ENCODE measurements around the gene CLEC4F. TPM values are rescaled to one million over a fixed set of nuclear protein-coding genes. Genes with fewer than 3 reads are reported as not detected.

CLEC4F gene
- total RNA-seq, 2 experiments from 2014 or later: not detected

DNA sequence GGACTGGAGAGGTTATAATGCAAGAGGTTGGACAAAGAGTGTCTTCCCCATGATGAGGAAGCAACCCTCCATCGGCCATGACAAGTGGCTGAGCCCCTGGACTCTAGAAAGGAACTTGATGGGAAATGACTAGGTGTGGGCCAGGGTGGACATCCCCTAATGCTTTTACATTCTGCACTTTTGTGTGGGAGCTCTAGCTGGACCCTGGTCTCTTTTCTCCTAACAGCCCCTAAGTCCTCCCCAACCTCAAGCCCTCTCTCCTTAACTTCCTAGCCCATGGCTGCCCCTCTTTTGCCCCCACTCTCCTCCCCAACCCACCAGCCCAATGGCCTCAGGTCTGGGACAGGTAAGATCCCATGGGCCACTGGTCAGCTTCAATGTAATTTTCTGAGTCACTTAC lies 12.8 kb upstream of the CLEC4F start:
- H3K27ac Mint-ChIP-seq: no peak overlapping the region
- no peaks in the 10 kb centered on the region for H3K36me3 Mint-ChIP-seq
- H3K9me3 Mint-ChIP-seq: no peaks in the 10 kb centered on the region
- peaks cover 7% of the 10 kb centered on the region for H3K4me1 Mint-ChIP-seq
- POLR2A ChIA-PET: no interaction called here
- DNase-seq: no peak
- ATAC-seq (ENCODE audit: low read depth): no peak
- H3K27me3 Mint-ChIP-seq: no peaks in the 10 kb centered on the region
- no peak overlapping the region for H3K4me3 Mint-ChIP-seq

DNA sequence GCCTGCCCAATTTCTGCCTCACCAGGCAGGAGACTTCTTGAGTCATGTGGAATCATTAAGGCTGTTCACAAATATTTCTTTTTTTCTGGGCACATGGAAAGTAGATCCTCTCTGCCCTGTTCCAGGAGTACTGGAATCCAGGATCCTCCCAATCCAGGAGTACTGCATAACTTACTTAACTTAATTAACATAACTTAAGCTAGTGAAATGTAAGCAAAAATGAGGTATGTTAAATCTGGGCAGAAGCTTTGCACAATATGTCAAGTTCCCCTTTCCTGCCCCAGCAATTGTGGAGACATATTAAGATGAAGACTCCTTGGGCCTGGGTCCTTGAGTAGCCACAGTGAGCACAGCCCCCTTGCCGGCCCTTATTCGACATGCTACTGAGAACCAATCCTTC lies 12.0 kb upstream of the CLEC4F start:
- Mint-ChIP-seq H3K4me1 (peaks cover 9% of the 10 kb centered on the region), H3K36me3 (no peaks in the 10 kb centered on the region), H3K9me3 (no peaks in the 10 kb centered on the region), H3K27ac (no peak overlapping the region), H3K27me3 (no peaks in the 10 kb centered on the region), H3K4me3 (no peak overlapping the region)
- no peak for DNase-seq
- POLR2A ChIA-PET: no interaction called here
- no peak for ATAC-seq (ENCODE audit: low read depth)

DNA sequence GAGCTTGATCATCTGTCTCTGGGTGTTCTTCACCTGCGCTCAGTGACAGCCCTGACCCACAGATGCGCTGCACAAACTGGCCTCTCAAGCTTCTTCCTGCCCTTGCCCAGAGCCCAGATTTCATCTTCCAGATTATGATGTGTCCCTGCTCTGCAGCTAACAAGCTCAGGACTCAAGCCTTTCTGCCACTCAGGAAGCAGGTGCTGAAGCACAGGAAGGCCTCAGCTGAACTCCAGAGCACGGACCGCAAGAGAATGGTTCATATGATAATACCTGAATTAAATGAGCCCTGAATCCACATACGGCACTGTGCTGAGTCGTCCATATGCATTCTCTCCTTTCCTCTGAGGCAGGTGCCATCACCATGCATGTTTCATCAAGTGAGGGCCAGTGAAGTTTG lies 11.5 kb upstream of the CLEC4F start:
- DNase-seq: no peak
- Mint-ChIP-seq H3K9me3 (no peaks in the 10 kb centered on the region), H3K27ac (no peak overlapping the region), H3K27me3 (no peaks in the 10 kb centered on the region), H3K36me3 (no peaks in the 10 kb centered on the region), H3K4me1 (peaks cover 13% of the 10 kb centered on the region), H3K4me3 (no peak overlapping the region)
- ATAC-seq (ENCODE audit: low read depth): no peak
- POLR2A ChIA-PET: no interaction called here

DNA sequence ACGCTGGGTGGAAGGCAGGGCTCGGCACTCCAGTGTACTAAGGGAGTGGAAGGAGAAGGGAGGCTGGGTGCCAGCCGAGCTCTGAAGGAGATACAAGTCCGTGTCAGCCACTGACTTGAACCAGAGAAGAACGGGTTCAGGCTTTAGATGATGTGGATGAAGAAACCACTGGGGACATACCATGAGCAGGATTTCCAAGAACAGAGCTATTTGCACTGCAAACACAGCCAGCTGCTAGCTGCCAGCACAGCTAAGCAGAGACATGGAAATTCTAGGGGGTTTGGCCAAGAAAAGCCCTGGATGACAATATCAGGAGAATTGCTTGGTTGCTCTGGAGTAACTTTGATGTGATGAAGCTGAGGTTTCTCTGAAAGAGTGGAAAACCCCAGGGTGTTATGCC lies 10.0 kb upstream of the CLEC4F start:
- H3K27me3 Mint-ChIP-seq: no peaks in the 10 kb centered on the region
- no peak for DNase-seq
- H3K4me3 Mint-ChIP-seq: no peak overlapping the region
- POLR2A ChIA-PET: no interaction called here
- no peaks in the 10 kb centered on the region for H3K36me3 Mint-ChIP-seq
- ATAC-seq (ENCODE audit: low read depth): no peak
- H3K9me3 Mint-ChIP-seq: no peaks in the 10 kb centered on the region
- no peak overlapping the region for H3K27ac Mint-ChIP-seq
- peaks cover 16% of the 10 kb centered on the region for H3K4me1 Mint-ChIP-seq

DNA sequence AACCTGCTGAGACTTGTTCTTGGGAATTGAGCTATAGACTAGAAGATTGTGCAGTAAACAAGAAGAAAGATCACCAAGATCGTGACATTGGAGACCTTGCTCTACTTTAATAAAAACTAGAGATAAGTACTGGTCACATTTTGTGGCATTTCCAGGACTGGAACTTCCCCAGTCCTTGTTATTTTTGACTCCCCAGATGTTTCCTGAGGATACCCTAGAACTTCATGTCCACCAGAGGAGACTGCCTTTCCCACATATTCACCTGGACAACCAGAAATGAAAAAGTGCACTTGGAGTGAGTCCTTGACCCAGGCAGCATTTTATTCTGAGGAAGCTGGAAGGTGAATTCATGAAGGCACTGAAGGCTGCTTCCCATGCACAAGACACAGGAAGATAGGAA lies 9.5 kb upstream of the CLEC4F start:
- POLR2A ChIA-PET: no interaction called here
- Mint-ChIP-seq H3K9me3 (no peaks in the 10 kb centered on the region), H3K4me1 (peaks cover 16% of the 10 kb centered on the region), H3K27me3 (no peaks in the 10 kb centered on the region), H3K4me3 (no peak overlapping the region), H3K27ac (no peak overlapping the region), H3K36me3 (no peaks in the 10 kb centered on the region)
- DNase-seq (no peak), ATAC-seq (ENCODE audit: low read depth) (no peak)

DNA sequence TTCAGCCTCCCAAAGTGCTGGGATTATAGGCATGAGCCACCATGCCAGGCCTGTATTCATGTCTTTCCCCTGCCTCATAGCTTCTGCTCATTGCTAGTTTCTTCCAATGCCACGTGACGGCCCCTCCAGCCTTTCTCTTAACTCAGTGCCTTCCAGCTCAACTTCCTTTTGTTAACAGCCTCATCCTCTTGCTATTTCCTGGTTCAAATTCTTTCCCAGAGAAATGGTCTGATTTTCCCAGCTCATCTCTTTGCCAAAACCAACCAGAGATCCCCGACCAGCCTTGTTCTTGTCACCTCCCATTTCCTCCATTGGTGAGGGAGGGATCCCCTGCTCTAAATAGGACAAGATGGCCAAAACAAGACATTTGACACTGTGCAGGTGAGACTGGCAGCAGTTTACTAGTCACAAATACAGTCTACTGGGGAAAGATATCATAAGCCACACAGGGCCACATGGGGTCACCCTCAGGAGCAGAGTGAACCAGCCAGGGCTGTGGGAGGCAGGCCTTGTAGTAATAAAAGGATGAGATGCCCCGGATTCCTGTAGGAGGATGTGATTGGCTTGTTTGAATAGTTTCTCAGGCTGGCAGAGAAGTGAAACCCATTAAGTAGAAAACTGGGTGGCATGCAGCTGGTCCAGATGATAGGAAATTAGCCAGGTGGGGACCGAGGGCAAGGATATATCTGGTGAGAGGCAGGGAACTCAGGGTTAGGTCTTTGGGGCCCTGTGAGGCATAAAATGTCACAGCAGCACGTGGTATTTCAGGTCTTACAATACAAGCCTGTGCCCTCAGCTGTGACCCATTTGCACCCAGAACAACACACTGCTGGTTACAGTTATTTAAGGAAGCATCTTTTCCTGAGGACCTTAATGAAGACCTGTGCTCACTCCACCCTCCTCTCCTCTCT lies 8.8 kb upstream of the CLEC4F start:
- Mint-ChIP-seq H3K9me3 (no peaks in the 10 kb centered on the region), H3K27me3 (no peaks in the 10 kb centered on the region), H3K27ac (no peak overlapping the region), H3K4me1 (peaks cover 17% of the 10 kb centered on the region), H3K4me3 (no peak overlapping the region), H3K36me3 (peaks cover under 1% of the 10 kb centered on the region)
- ATAC-seq (ENCODE audit: low read depth): no peak
- DNase-seq: no peak
- POLR2A ChIA-PET: no interaction called here

DNA sequence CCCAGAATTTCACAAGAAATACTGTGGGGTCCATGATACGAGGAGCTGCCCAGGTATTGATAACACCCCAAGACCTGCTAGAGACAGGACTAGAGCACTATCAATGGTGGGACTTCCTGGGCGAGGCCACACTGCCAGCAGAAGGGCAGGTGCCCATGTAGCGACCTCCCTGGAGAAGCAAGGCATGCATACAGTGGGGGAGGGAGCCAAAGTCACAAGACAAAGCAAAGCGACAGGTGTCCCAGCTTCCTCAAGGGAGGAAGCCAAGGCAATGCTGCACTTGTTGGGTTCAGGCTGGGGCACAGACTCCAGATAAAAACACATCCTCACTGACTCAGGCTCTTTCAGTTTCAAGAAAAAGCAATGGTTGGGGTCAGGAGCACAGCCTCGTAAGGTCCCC lies 7.7 kb upstream of the CLEC4F start:
- Mint-ChIP-seq H3K9me3 (no peaks in the 10 kb centered on the region), H3K27ac (no peak overlapping the region), H3K4me3 (no peak overlapping the region), H3K36me3 (peaks cover 2% of the 10 kb centered on the region), H3K4me1 (peaks cover 24% of the 10 kb centered on the region), H3K27me3 (no peaks in the 10 kb centered on the region)
- ATAC-seq (ENCODE audit: low read depth) (no peak), DNase-seq (no peak)
- POLR2A ChIA-PET: no interaction called here

DNA sequence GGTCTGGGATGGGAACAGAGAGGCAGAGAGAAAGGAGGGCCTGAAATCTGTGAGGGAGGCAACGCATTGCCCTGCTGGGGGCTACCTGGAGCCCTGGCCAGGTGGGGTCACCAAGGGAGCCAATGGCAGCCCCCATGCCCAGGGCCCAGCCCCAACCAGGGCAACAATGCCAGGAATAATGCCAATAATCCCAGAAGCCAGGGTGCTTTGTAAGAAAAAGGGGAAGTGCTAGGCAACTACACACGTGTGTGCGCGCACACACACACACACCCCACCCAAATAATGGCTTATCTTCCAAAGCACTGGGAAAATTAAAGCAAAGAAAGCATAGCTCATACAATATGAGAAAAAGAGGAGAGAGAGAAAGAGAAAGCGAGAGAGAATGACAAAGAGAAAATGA lies 7.0 kb upstream of the CLEC4F start:
- Mint-ChIP-seq H3K4me3 (no peak overlapping the region), H3K27ac (peak overlapping the region; percentile 69), H3K4me1 (peaks cover 31% of the 10 kb centered on the region), H3K27me3 (no peaks in the 10 kb centered on the region), H3K36me3 (peaks cover 2% of the 10 kb centered on the region), H3K9me3 (peaks cover 2% of the 10 kb centered on the region)
- DNase-seq (no peak), ATAC-seq (ENCODE audit: low read depth) (no peak)
- POLR2A ChIA-PET: no interaction called here

DNA sequence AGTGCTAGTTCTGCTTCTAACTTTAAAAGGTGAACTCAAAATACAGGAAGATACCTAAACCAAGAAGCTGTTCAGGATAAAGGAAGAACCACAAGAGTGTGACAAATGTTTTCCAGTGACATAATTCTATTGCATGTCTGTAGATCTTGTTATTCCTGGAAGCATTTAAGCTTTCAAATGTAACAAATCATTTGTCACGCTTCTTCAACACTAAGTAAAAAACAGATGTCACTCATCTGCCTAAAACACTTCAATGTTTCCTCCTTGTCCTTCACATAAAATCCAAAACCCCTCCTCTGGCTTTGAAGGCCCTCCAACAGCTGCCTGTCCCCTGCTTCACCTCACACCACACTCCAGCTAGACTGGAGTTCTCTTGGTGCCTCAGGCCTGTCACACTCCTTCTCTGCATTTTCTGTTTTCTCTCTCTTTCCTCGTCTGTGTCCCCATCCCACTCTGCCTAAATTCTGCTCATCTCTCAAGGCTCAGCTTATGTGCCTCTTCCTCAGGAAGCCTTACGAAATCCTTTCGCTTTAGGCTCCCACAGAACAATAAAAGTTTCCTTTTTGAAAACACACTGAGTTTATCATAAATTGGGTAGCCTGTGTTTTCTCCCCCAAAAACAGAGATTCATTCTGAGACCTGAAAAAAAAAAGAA lies 6.4 kb upstream of the CLEC4F start:
- no peak for ATAC-seq (ENCODE audit: low read depth)
- H3K27me3 Mint-ChIP-seq: no peaks in the 10 kb centered on the region
- H3K9me3 Mint-ChIP-seq: peaks cover 2% of the 10 kb centered on the region
- H3K36me3 Mint-ChIP-seq: peaks cover 2% of the 10 kb centered on the region
- peaks cover 31% of the 10 kb centered on the region for H3K4me1 Mint-ChIP-seq
- no peak for DNase-seq
- peak overlapping the region; percentile 22 for H3K27ac Mint-ChIP-seq
- POLR2A ChIA-PET: no interaction called here
- no peak overlapping the region for H3K4me3 Mint-ChIP-seq

DNA sequence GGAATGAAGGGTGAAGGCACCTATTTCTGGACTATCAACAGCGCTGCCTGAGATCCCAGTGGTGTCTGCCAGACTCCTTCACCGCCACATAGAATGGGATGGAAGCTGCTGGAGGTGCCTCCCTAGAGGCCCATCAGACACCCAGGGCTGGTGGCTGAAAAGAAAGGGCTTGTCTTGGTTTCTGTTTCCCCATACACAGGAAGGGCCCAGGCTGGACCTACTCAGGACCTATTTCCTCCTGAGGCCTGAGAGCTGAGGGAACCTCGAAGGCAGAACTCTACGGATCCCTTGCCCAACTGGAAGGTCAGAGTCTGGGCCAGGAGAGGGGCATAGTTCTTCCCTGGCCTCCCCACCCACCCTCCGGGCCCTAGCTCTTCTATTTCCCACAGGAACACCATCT lies 2.9 kb upstream of the CLEC4F start:
- H3K4me1 Mint-ChIP-seq: peaks cover 25% of the 10 kb centered on the region
- peaks cover 2% of the 10 kb centered on the region for H3K36me3 Mint-ChIP-seq
- H3K27me3 Mint-ChIP-seq: peaks cover 2% of the 10 kb centered on the region
- ATAC-seq (ENCODE audit: low read depth) (no peak), DNase-seq (no peak)
- no peak overlapping the region for H3K4me3 Mint-ChIP-seq
- H3K27ac Mint-ChIP-seq: peak overlapping the region; percentile 80
- POLR2A ChIA-PET: interaction anchor here (1.1 kb wide), 1 partner anchor 10 kb away, joined by 3 read pairs; no protein-coding TSS in a partner anchor
- H3K9me3 Mint-ChIP-seq: peaks cover 2% of the 10 kb centered on the region

DNA sequence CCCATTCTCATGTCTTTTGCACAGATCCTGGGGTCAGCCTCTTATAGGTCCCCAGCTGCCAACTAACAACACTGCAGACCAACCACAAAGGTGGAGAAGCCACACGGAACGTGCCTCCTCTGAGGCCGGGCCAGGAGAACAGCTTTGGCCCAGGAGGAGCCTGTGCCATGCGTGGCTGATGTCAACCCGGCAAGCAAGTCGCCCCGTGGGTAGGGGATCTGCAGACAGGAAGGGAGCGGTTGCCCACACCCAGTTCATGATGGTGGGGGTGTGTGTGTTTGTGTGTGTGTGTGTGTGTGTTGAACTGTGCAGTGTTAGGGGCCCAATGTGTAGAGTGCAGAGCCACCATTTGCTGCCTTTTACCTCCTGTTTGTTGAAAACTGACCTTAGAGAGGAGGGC lies 2.4 kb upstream of the CLEC4F start:
- ATAC-seq (ENCODE audit: low read depth): no peak

DNA sequence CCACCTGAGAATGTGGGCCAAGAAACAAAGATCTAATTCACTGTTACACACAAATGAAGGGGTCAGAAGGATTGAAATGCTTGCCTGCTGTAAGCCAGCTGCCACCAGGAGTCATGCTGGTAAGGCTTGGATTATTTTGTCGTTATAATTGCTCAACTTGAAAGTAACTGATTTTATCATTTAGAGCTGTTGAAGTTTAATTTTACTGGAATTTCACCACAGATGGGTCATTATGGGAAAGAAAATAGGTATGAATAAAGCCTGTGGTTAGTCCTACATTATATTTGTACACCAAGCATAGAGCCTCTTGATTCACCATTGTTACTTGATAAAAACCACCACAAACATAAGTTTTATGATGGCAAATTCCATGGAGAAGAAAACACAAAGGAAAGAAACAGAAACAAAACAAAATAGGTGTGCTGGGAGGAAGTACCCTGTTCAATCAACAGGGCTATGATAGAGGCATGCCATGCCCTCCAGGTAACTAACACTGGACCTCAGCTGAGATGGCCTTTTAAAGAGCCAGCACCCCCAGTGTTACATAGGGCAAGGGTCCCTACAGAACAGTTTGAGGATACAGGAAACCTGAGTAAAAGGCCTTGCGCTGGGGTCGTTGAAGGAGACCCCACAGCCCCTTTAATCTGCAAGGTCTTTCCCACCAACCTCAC lies 3.0 kb downstream of the CLEC4F start:
- Mint-ChIP-seq H3K9me3 (no peaks in the 10 kb centered on the region), H3K27me3 (peaks cover 14% of the 10 kb centered on the region), H3K27ac (no peak overlapping the region), H3K36me3 (no peaks in the 10 kb centered on the region), H3K4me1 (no peaks in the 10 kb centered on the region), H3K4me3 (no peak overlapping the region)
- ATAC-seq (ENCODE audit: low read depth): no peak
- POLR2A ChIA-PET: no interaction called here
- DNase-seq: no peak

More for the DNA sequence above, 2.4 kb upstream of the CLEC4F start:
- Mint-ChIP-seq H3K4me1 (peaks cover 25% of the 10 kb centered on the region), H3K9me3 (peaks cover 2% of the 10 kb centered on the region), H3K27ac (peak overlapping the region; percentile 80), H3K27me3 (peaks cover 2% of the 10 kb centered on the region), H3K4me3 (peak overlapping the region; percentile 15), H3K36me3 (peaks cover 2% of the 10 kb centered on the region)
- no peak for DNase-seq
- POLR2A ChIA-PET: interaction anchor here (1.1 kb wide), 1 partner anchor 10 kb away, joined by 3 read pairs; no protein-coding TSS in a partner anchor

DNA sequence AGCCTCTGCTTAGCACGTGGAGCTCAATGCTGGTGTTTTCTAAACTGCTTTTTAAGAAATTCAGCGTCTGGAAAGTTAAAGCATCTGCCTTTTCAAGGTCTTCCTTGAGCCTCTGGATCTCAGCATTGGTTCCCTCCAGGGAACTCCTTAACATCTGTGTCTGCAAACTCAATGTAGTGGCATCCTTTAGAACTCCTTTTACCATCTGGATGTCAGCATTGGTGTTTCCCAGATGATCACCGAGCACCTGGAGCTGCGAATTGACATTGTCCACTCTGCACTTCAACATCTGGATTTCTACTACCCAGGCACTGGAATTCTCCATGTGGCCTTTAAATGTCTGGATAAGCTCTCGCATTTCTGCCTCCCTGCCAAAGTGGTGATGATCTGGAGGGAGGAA lies 3.7 kb downstream of the CLEC4F start:
- POLR2A ChIA-PET: no interaction called here
- Mint-ChIP-seq H3K4me3 (no peak overlapping the region), H3K27ac (no peak overlapping the region), H3K27me3 (peaks cover 14% of the 10 kb centered on the region), H3K9me3 (no peaks in the 10 kb centered on the region), H3K4me1 (no peaks in the 10 kb centered on the region), H3K36me3 (no peaks in the 10 kb centered on the region)
- ATAC-seq (ENCODE audit: low read depth) (no peak), DNase-seq (no peak)
